ENCODE results near the gene BSND. TPM values are rescaled to one million over a fixed set of nuclear protein-coding genes. Genes with fewer than 3 reads are reported as not detected.

Gene BSND
- total and polyA plus RNA-seq, 4 donors: 0.02 TPM; not detected in 3

- Histone ChIP-seq H3K4me1 (ENCODE audit: control insufficient read depth in 5 of 5, insufficient read depth in 5 of 5, low read length in 5 of 5) (peaks cover 0 to 2% (median 0%) of the 10 kb centered on the region in 5 donors), H3K9ac (ENCODE audit: insufficient read depth in 1 of 2, low read length in 2 of 2) (no peak overlapping the region), H3K4me3 (no peak overlapping the region), H3K27ac (ENCODE audit: low read depth in 1 of 2, low read length in 1 of 2) (no peak overlapping the region), H3K27me3 (ENCODE audit: control insufficient read depth in 3 of 3, insufficient read depth in 3 of 3, low read length in 2 of 3) (no peaks in the 10 kb centered on the region), H3K36me3 (ENCODE audit: control insufficient read depth in 4 of 4, insufficient read depth in 4 of 4, low read length in 4 of 4) (peaks cover 0 to 3% (median 0%) of the 10 kb centered on the region in 4 donors), H3K9me3 (ENCODE audit: control insufficient read depth in 4 of 4, insufficient read depth in 3 of 4, low read length in 3 of 4) (no peaks in the 10 kb centered on the region)
- no peak for TF ChIP-seq CTCF (IDR thresholded peaks at IDR 0.05; ENCODE audit: control extremely low read depth, extremely low read depth)
- DNase-seq (no peak), ATAC-seq (ENCODE audit: insufficient read depth, low FRiP score) (no peak)
- 88% methylated on average over 29 of the region's 29 CpGs for WGBS, 2 donors
Measured at GRCh38 chr1:55052221-55053142, 53.7 kb downstream of the BSND start.

GRCh38 chr1:55053265-55053954 is 54.7 kb downstream of the BSND start:
- no peak overlapping the region for H3K4me3 ChIP-seq
- no peaks in the 10 kb centered on the region for H3K9me3 ChIP-seq (ENCODE audit: control insufficient read depth in 4 of 4, insufficient read depth in 3 of 4, low read length in 3 of 4)
- H3K36me3 ChIP-seq (ENCODE audit: control insufficient read depth in 4 of 4, insufficient read depth in 4 of 4, low read length in 4 of 4): peaks cover 0 to 5% (median 0%) of the 10 kb centered on the region in 4 donors
- TF ChIP-seq CTCF (IDR thresholded peaks at IDR 0.05; ENCODE audit: control extremely low read depth, extremely low read depth): no peak
- 35 to 56% methylated on average over 7 of the region's 7 CpGs for WGBS, 2 donors
- no peaks in the 10 kb centered on the region for H3K27me3 ChIP-seq (ENCODE audit: control insufficient read depth in 3 of 3, insufficient read depth in 3 of 3, low read length in 2 of 3)
- H3K4me1 ChIP-seq (ENCODE audit: control insufficient read depth in 5 of 5, insufficient read depth in 5 of 5, low read length in 5 of 5): peaks cover 0 to 2% (median 0%) of the 10 kb centered on the region in 5 donors
- ATAC-seq (ENCODE audit: insufficient read depth, low FRiP score) (peak; percentile 11), DNase-seq (no peak)
- no peak overlapping the region for H3K9ac ChIP-seq (ENCODE audit: insufficient read depth in 1 of 2, low read length in 2 of 2)
- H3K27ac ChIP-seq (ENCODE audit: low read depth in 1 of 2, low read length in 1 of 2): no peak overlapping the region

GRCh38 chr1:55054396-55054795 is 55.7 kb downstream of the BSND start:
- Histone ChIP-seq H3K36me3 (ENCODE audit: control insufficient read depth in 4 of 4, insufficient read depth in 4 of 4, low read length in 4 of 4) (peaks cover 0 to 2% (median 0%) of the 10 kb centered on the region in 4 donors), H3K9ac (ENCODE audit: insufficient read depth in 1 of 2, low read length in 2 of 2) (no peak overlapping the region), H3K4me3 (no peak overlapping the region), H3K27ac (ENCODE audit: low read depth in 1 of 2, low read length in 1 of 2) (no peak overlapping the region), H3K4me1 (ENCODE audit: control insufficient read depth in 5 of 5, insufficient read depth in 5 of 5, low read length in 5 of 5) (peaks cover 0 to under 1% (median 0%) of the 10 kb centered on the region in 5 donors), H3K27me3 (ENCODE audit: control insufficient read depth in 3 of 3, insufficient read depth in 3 of 3, low read length in 2 of 3) (no peaks in the 10 kb centered on the region), H3K9me3 (ENCODE audit: control insufficient read depth in 4 of 4, insufficient read depth in 3 of 4, low read length in 3 of 4) (no peaks in the 10 kb centered on the region)
- WGBS, 2 donors: 92 to 94% methylated on average over 5 of the region's 5 CpGs
- no peak for ATAC-seq (ENCODE audit: insufficient read depth, low FRiP score)
- no peak for TF ChIP-seq CTCF (IDR thresholded peaks at IDR 0.05; ENCODE audit: control extremely low read depth, extremely low read depth)
- DNase-seq: no peak
